GM21786 (cell line): Measurements from ENCODE around the gene TASOR.

Experiments
- ATAC-seq: cut with Tn5 transposase; IDR thresholded peaks from one replicate; pipeline ENCODE4 v1.9.1; 2021; ENCODE audit not compliant: unreplicated experiment

Gene TASOR

GRCh38 chr3:56689303-56689702 lies 6.2 kb upstream of the TASOR start:
- no peak for ATAC-seq

GRCh38 chr3:56688191-56688590 lies 5.1 kb upstream of the TASOR start:
- ATAC-seq: peak; percentile 71

- no peak for ATAC-seq
These were observed 964 bp upstream of the TASOR start for GRCh38 chr3:56684029-56684428.

DNA sequence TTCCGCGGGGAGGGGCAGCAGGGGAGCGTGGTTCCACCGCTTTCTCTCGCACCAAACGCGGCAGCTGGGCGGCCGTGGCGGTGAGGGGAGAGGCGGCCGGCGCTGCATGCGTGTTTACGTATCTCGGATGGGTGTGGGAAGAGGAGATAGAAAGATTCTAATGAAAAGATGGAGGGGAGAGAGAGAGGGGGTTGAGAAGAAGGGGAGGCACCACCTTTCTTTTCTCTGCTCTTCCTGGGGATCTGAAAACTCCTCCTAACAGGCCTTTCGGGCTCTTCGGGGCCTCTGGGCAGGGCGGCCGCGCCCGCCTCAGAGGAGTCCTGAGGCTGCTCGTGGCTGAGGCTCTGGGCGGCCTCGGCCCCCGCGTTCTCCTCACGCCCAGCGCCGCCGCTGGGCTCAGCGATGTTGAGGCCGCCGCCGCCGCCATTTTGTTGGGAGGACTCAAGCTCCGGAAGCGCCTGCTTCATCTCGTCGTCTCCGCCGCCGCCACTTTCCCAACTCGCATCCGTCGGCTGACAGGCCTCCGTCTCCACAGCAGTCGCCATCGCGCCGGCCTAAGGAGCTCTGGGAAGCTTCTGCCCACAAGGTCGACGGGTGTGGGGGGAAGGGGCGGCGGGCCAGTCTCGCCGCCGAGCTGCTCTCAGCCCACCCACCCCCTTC lies 473 bp downstream of the TASOR start:
- ATAC-seq: peak; percentile 57

DNA sequence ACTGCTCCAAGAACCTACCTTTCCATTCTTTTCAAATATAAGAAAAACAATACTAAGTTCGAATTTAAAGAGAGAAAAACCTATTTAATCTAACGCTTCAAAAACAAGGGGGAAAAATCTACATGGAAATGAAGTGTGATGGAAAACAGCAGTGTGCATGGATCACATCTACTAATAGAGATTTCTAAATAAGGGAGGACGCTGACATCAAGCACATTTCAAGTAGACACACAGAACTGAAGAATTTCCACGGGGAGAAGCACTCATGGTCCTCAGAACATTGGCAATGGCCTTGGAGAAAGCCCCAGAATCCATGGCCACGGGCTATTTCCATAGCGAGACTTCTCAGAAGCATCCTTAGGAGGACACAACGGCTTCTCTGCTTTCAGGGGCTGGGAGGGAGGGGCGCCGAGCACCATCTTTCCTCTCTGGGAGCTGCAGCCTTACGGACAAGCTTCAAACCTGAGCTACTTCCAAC lies 1.0 kb downstream of the TASOR start:
- ATAC-seq: peak; percentile 1

DNA sequence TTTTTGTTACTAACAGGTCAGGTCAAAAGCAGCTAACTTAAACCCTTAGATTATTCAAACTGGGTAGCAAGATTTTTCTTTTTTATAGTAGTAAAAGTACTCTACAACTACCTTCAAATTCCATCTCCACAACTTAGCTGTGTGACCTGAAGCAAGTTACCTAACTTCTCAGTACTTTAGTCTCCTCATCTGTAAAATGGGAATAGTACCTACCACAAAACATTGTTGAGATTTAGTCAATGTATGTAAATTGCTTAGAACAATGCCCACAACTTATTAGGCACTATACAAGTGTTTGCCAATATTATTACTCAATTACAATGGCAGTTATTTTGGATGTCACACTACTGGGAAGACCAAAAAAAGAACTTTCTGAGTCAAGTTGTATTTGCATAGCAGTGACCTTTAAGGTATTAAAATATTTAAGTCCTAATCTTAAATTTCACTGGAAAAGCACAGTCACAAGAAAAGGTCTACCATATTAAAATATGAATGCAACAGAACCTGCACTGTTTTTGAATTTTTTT lies 2.9 kb downstream of the TASOR start:
- ATAC-seq: no peak

DNA sequence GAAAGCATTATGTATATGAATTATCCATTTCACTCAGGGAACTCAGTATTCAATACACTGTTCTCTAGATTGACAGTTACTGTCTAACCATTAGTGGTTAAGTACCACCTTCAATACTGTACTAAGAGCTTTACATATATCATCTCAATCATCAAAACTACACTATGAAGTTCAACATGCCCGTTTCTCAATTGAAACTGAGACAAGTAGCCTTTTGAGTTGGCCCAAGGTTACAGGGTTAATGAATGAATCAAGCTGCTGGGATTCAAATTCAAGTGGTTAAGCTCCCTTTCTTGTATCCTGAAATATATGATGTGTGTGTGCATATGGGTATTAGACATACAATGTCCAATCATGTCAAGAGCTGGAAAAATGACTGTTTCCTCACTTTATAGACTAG lies 5.8 kb downstream of the TASOR start:
- peak; percentile 72 for ATAC-seq

DNA sequence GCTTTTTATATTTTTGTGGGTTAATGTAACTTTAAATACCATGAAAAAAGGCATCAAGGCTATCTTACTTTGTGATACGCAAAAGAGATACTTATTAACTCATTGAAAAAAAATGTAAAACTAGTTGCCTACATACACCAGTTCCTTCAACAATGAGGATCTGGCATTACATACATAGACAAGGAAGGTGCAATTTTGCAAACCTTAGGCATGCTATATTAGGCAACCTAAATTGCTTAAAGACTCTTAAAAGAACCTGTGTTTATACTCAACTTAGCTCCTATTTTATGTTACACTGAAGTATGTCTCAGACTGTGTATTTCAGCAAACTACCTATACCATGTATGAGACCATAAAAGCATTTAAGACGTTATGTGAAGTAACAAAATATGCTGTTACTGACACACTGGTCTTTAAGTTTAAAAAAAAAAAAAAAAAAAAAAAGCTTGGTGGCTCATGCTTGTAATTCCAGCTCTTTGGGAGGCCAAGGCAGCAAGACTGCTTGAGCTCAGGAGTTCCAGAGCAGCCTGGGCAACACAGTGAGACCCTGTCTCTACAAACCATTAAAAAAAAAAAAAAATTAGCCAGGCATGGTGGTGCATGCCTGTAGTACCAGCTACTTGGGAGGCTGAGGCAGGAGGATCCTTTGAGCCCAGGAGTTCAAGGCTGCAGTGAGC lies 9.1 kb downstream of the TASOR start:
- no peak for ATAC-seq

- no peak for ATAC-seq
These were observed 15.0 kb downstream of the TASOR start for GRCh38 chr3:56667973-56668579.

DNA sequence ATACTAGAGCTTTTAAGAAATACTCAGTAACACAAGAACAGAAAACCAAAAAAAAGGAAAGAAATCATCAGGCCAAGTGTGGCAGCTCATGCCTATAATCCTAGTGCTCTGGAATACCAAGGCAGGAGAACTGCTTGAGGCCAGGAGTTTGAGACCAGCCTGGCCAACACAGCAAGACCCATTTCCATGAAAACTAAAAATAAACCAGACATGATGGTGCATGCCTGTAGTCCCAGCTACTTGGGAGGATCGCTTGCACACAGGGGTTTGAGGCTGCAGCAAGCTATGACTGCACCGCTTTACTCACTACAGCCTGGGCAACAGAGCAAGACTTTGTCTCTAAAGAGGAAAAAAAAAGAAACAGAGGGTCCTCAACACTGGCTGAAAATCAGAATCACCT lies 18.2 kb downstream of the TASOR start:
- ATAC-seq: no peak

GRCh38 chr3:56655709-56656108 lies 27.4 kb downstream of the TASOR start:
- no peak for ATAC-seq

DNA sequence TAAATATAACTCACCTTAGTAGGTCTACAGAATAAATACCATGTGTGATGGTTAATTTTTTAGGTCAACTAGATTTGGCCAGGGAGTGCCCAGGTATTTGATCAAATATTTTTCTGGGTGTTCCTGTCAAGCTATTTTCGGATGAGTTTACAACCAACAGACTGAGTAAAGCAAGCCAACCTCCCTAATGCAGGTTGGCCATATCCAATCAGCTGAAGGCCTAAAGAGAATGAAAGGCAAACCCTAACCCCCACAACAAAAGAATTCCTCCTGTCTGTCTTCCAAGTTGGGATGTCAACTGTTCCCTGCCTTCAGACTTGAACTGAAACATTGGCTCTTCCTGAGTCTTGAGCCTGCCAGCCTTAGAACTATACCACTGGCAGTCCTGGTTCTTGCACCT lies 28.6 kb downstream of the TASOR start:
- no peak for ATAC-seq

DNA sequence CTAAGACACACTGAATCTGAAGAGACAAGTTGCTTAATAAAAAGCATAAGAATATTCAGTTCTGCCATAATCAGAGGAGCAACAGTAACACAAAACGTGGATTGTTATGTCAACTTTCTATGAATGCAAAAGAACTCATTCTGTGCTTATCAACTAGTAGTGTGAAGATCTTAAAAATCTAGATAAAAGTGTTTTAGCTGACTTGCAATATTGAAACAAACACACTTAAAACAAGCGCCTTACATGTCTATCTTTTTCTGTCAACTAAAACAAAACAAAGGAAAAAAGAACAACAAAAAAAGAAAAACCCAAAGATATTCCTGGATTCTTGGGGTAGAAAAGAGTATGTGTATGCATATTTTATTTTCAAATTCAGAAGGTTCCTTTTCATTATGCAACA lies 37.7 kb downstream of the TASOR start:
- no peak for ATAC-seq

- no peak for ATAC-seq
These were observed 49.2 kb downstream of the TASOR start for GRCh38 chr3:56633602-56634535.
